ENCODE data around the gene NCAM1.
"Not testable (repeated sequence)": the region's sequence is repeated elsewhere in the genome, so short reads cannot be mapped to it uniquely, and the experiment has no call there.

DNA sequence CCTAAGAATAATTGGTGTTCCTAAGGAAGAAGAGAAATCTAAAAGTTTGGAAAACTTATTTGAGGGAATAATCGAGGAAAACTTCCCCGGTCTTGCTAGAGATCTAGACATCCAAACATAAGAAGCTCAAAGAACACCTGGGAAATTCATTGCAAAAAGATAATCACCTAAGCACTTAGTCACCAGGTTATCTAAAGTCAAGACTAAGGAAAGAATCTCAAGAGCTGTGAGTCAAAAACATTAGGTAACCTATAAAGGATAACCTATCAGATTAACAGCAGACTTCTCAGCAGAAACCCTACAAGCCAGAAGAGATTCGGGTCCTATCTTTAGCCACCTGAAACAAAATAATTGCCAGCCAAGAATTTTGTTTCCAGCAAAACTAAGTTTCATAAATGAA lies 337.3 kb downstream of the NCAM1 start:
- TF ChIP-seq EZH2 (IDR thresholded peaks at IDR 0.05; ENCODE audit: low read depth), result not testable (repeated sequence)
- TF ChIP-seq, protein P1, sequence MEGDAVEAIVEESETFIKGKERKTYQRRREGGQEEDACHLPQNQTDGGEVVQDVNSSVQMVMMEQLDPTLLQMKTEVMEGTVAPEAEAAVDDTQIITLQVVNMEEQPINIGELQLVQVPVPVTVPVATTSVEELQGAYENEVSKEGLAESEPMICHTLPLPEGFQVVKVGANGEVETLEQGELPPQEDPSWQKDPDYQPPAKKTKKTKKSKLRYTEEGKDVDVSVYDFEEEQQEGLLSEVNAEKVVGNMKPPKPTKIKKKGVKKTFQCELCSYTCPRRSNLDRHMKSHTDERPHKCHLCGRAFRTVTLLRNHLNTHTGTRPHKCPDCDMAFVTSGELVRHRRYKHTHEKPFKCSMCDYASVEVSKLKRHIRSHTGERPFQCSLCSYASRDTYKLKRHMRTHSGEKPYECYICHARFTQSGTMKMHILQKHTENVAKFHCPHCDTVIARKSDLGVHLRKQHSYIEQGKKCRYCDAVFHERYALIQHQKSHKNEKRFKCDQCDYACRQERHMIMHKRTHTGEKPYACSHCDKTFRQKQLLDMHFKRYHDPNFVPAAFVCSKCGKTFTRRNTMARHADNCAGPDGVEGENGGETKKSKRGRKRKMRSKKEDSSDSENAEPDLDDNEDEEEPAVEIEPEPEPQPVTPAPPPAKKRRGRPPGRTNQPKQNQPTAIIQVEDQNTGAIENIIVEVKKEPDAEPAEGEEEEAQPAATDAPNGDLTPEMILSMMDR (conservative IDR thresholded peaks at IDR 0.05), result not testable (repeated sequence)
